K562 (cell line): ENCODE measurements around the gene AIM2. TPM values are rescaled to one million over a fixed set of nuclear protein-coding genes. Genes with fewer than 3 reads are reported as not detected.

ENCODE experiments used
- ATAC-seq: fragments of 200-7000 bp; cut with Tn5 transposase; 3 replicates; pipeline ENCODE4 v1.9.1; 2020; ENCODE audit warnings: moderate library complexity
- BruUV-seq: library from RNA; stranded (reverse); fragments of 400-500 nt; replicated peaks from 2 replicates; lab custom pipeline; 2021; lab: Mats Ljungman, UMichigan
- CTCF ChIA-PET: fragments of 300-600 bp; formaldehyde crosslinking; extraction: SDS; loops from one replicate; lab custom pipeline; 2021; ENCODE audit warnings: low intra/inter-chr PET ratio; lab: Yijun Ruan, JAX
- POLR2A ChIA-PET: fragments of 300-600, 350-650 bp; sonication (Branson Sonifier 250); formaldehyde crosslinking; extraction: SDS; loops from one replicate; lab custom pipeline; 2021; ENCODE audit warnings: antibody characterized with exemption, inconsistent platforms; lab: Yijun Ruan, JAX
- DNase-seq, 4 experiments: peaks; one replicate each; pipeline versions ENCODE4 v3.0.0 to v3.0.0-alpha.2; 2011 to 2018; ENCODE audit warnings: low spot score in 3 of 4, mixed read lengths in 3 of 4; ENCODE audit errors: extremely low read depth in 1 of 4
- FAIRE-seq: peaks from 2 replicates; lab custom pipeline; 2011; peaks lifted over from hg19 to GRCh38; lab: Jason Lieb, UNC
- H2AFZ ChIP-seq: 2 replicates; pipeline ENCODE4 v1.6.0; 2011; ENCODE audit warnings: low read depth, low read length, control low read depth, inconsistent platforms
- H3K27ac ChIP-seq: fragments of 200-600 bp; 3 replicates; pipeline ENCODE4 v1.8.0; 2011; ENCODE audit warnings: low read depth, mild to moderate bottlenecking, control low read depth, inconsistent platforms, low read length, moderate library complexity, mixed read lengths; ENCODE audit errors: extremely low read depth
- H3K27me3 ChIP-seq, 2 experiments: fragments of 300-600 bp in 1 of 2; 2 replicates in 1 of 2; 3 replicates in 1 of 2; pipeline versions ENCODE4 v1.6.0 to v1.8.0; 2011; ENCODE audit warnings: inconsistent platforms in 2 of 2, low read length in 2 of 2, mild to moderate bottlenecking in 1 of 2, mixed read lengths in 1 of 2, moderate library complexity in 1 of 2; ENCODE audit not compliant: control insufficient read depth in 2 of 2, insufficient read depth in 2 of 2
- H3K36me3 ChIP-seq: fragments of 300-600 bp; 3 replicates; pipeline ENCODE4 v1.8.0; 2011; ENCODE audit warnings: mild to moderate bottlenecking, low read length, inconsistent platforms; ENCODE audit not compliant: control insufficient read depth, insufficient read depth
- H3K4me1 ChIP-seq, 2 experiments: fragments of 200-600 bp in 1 of 2; replicated peaks in 1 of 2; 2 replicates in 1 of 2; 3 replicates in 1 of 2; pipeline versions ENCODE4 v1.5.1 to v1.8.0; 2011; ENCODE audit warnings: inconsistent platforms in 2 of 2, low read length in 2 of 2, mild to moderate bottlenecking in 1 of 2, mixed read lengths in 1 of 2, moderate library complexity in 1 of 2; ENCODE audit not compliant: control insufficient read depth in 2 of 2, insufficient read depth in 2 of 2
- H3K4me2 ChIP-seq: 2 replicates; pipeline ENCODE4 v1.6.1; 2011; ENCODE audit warnings: low read length, control low read depth, inconsistent platforms, mixed read lengths; ENCODE audit not compliant: insufficient read depth
- H3K4me3 ChIP-seq: fragments of 200-600 bp; sonication (generic), shearing (Covaris generic); 2 replicates; pipeline ENCODE4 v1.5.1; 2016; ENCODE audit warnings: control low read depth, inconsistent platforms
- H3K79me2 ChIP-seq: fragments of 200-600 bp; 3 replicates; pipeline ENCODE4 v1.8.0; 2011; ENCODE audit warnings: low read length, inconsistent platforms; ENCODE audit not compliant: control insufficient read depth, insufficient read depth
- H3K9ac ChIP-seq, 2 experiments: 2 replicates each; pipeline versions ENCODE4 v1.6.0 to v1.6.1; 2011; ENCODE audit warnings: low read depth in 2 of 2, low read length in 2 of 2, control low read depth in 1 of 2, inconsistent platforms in 1 of 2, mild to moderate bottlenecking in 1 of 2, mixed read lengths in 1 of 2; ENCODE audit not compliant: insufficient read depth in 1 of 2
- H3K9me1 ChIP-seq: one replicate; pipeline ENCODE4 v1.6.0; 2011; ENCODE audit warnings: inconsistent platforms, mild to moderate bottlenecking, low read length, moderate library complexity; ENCODE audit not compliant: control insufficient read depth, insufficient read depth
- H3K9me3 ChIP-seq: replicated peaks from 2 replicates; pipeline ENCODE4 v1.5.1; 2011; ENCODE audit warnings: low read depth, low read length, inconsistent platforms; ENCODE audit not compliant: control insufficient read depth, insufficient read depth
- H4K20me1 ChIP-seq: replicated peaks from 2 replicates; pipeline ENCODE4 v1.6.1; 2011; ENCODE audit warnings: low read length, inconsistent platforms, mixed read lengths; ENCODE audit not compliant: control insufficient read depth, insufficient read depth
- CBX5 ChIP-seq: IDR thresholded peaks from 2 replicates; pipeline ENCODE4 v1.6.1; 2014; ENCODE audit warnings: low read depth, borderline replicate concordance
- CBX8 ChIP-seq: fragments of 200-600 bp; sonication (generic); IDR thresholded peaks from 2 replicates; pipeline ENCODE4 v1.6.1; 2012; ENCODE audit warnings: borderline replicate concordance, mixed run types, low read depth, mild to moderate bottlenecking, moderate library complexity, mixed read lengths, low read length, control low read depth, inconsistent platforms; ENCODE audit not compliant: poor library complexity, severe bottlenecking; ENCODE audit errors: extremely low read depth
- CC2D1A ChIP-seq: fragments of 450-650 bp; IDR thresholded peaks from 2 replicates; pipeline ENCODE4 v1.6.1; 2017; ENCODE audit warnings: mild to moderate bottlenecking
- EZH2 ChIP-seq: IDR thresholded peaks from 2 replicates; pipeline ENCODE4 v1.6.1; 2012; ENCODE audit warnings: low read depth, mild to moderate bottlenecking, inconsistent platforms, low read length, borderline replicate concordance
- FOXP1 ChIP-seq: sonication (generic); formaldehyde crosslinking; IDR thresholded peaks from 2 replicates; pipeline ENCODE4 v1.8.0; 2022; ENCODE audit warnings: mild to moderate bottlenecking, missing genetic modification reagents
- GABPB2 ChIP-seq: fragments of 250-450 bp; sonication (Bioruptor Pico); conservative IDR thresholded peaks from 2 replicates; pipeline ENCODE4 v1.5.1; 2021; ENCODE audit warnings: mild to moderate bottlenecking
- HMG20B ChIP-seq: fragments of 250-450 bp; sonication (Bioruptor Pico); IDR thresholded peaks from 2 replicates; pipeline ENCODE4 v1.5.0; 2021; ENCODE audit warnings: mild to moderate bottlenecking
- HNRNPLL ChIP-seq: fragments of 200-400 bp; formaldehyde crosslinking; IDR thresholded peaks from 2 replicates; pipeline ENCODE4 v1.6.1; 2017; ENCODE audit warnings: low read length, low read depth, mild to moderate bottlenecking; ENCODE audit not compliant: poor library complexity, severe bottlenecking
- KLF10 ChIP-seq: fragments of 250-450 bp; sonication (Bioruptor Pico); IDR thresholded peaks from 2 replicates; pipeline ENCODE4 v1.6.1; 2021; ENCODE audit warnings: matching md5 sums
- PHB ChIP-seq: fragments of 250-450 bp; sonication (Bioruptor Pico); IDR thresholded peaks from 2 replicates; pipeline ENCODE4 v1.5.0; 2021
- PTBP1 ChIP-seq: fragments of 200-400 bp; formaldehyde crosslinking; IDR thresholded peaks from 2 replicates; pipeline ENCODE4 v1.6.1; 2017; ENCODE audit warnings: low read depth, low read length
- SMAD4 ChIP-seq: fragments of 250-450 bp; sonication (Bioruptor Pico); conservative IDR thresholded peaks from 2 replicates; pipeline ENCODE4 v1.8.0; 2021; ENCODE audit warnings: inconsistent platforms, mild to moderate bottlenecking, moderate library complexity
- SRSF1 ChIP-seq: fragments of 200-400 bp; formaldehyde crosslinking; IDR thresholded peaks from 2 replicates; pipeline ENCODE4 v1.6.1; 2017; ENCODE audit warnings: mild to moderate bottlenecking, low read depth, low read length, moderate library complexity
- TFAP4 ChIP-seq: sonication (generic); formaldehyde crosslinking; IDR thresholded peaks from 2 replicates; pipeline ENCODE4 v1.8.0; 2022; ENCODE audit warnings: missing genetic modification reagents, mild to moderate bottlenecking, moderate library complexity, borderline replicate concordance
- U2AF1 ChIP-seq: fragments of 200-400 bp; formaldehyde crosslinking; optimal IDR thresholded peaks from 2 replicates; pipeline ENCODE3; 2017; ENCODE audit warnings: mild to moderate bottlenecking, low read depth, low read length, moderate library complexity
- ZBTB9 ChIP-seq: fragments of 450-650 bp; formaldehyde crosslinking; IDR thresholded peaks from 2 replicates; pipeline ENCODE4 v1.4.0; 2020; ENCODE audit warnings: mild to moderate bottlenecking, moderate library complexity
- ZNF280B ChIP-seq: fragments of 250-450 bp; sonication (Bioruptor Pico); IDR thresholded peaks from 2 replicates; pipeline ENCODE4 v1.5.1; 2021; ENCODE audit warnings: mild to moderate bottlenecking
- ZNF695 ChIP-seq: fragments of 450-650 bp; formaldehyde crosslinking; IDR thresholded peaks from 2 replicates; pipeline ENCODE4 v1.4.0; 2020; ENCODE audit warnings: mild to moderate bottlenecking, moderate library complexity
- WGBS: fragments of 100-300 bp; shearing (Covaris generic); methylation state at CpG from one replicate; pipeline ENCODE4 v1.1.6; 2016; ENCODE audit warnings: low coverage, mixed read lengths; ENCODE audit not compliant: insufficient coverage; ENCODE audit errors: missing lambda C conversion rate; 5-methylcytosine and 5-hydroxymethylcytosine counted together
- in situ Hi-C: fragments of 300-500 bp; cut with MboI; formaldehyde crosslinking; loops from 4 replicates; pipeline ENCODE4 v1.15.0; 2018; ENCODE audit warnings: inconsistent platforms, mixed read lengths
- intact Hi-C: fragments of 100-400 bp; cut with micrococcal nuclease; formaldehyde crosslinking; loops from 2 replicates; pipeline ENCODE4 v1.14.2; 2022
- polyA plus RNA-seq, 8 experiments: library from polyadenylated mRNA; depleted of rRNA in 4 of 8; stranded (reverse) in 5 of 8; unstranded in 3 of 8; fragments of >200 nt; fragmentation: Nextera tagmentation in 2 of 8; fragmentation: Illumina TruSeq in 1 of 8; extraction: Ambion mirVana in 2 of 8; extraction: Trizol in 1 of 8; gene quantifications; 2 replicates each; pipeline versions ENCODE4 v1.2.1 to v1.2.3, GENCODE V29; 2011 to 2014; ENCODE audit warnings: inconsistent platforms in 1 of 8, missing spikeins in 1 of 8
- total RNA-seq, 7 experiments: library from RNA; depleted of rRNA in 6 of 7; stranded (reverse); fragments of >200 nt in 6 of 7; fragmentation: Illumina TruSeq in 2 of 7; extraction: Trizol in 2 of 7; gene quantifications; 2 replicates each; pipeline versions ENCODE4 v1.2.1 to v1.2.3, GENCODE V29; 2011 to 2021; ENCODE audit warnings: low replicate concordance in 1 of 7

Gene AIM2
- total and polyA plus RNA-seq, 9 of the 15 experiments (the other 6 are each of a cell fraction or from before 2014, with no cell fraction given): 0.10 to 0.95 (median 0.22) TPM

GRCh38 chr1:159084867-159085266 is 8.3 kb upstream of the AIM2 start (continued):
- TF ChIP-seq CBX8 (no peak), HNRNPLL (no peak), CC2D1A (no peak), ZNF280B (CRISPR knock-in tag) (no peak), CBX5 (no peak)
- TF ChIP-seq, all 486 proteins: peak for 0

GRCh38 chr1:159084152-159084551 is 7.6 kb upstream of the AIM2 start:
- no peak for DNase-seq
- POLR2A ChIA-PET: interaction anchor here (0.5 kb wide), 2 partner anchors 13 to 839 kb away, joined by 3 read pairs; no protein-coding TSS in a partner anchor
- FAIRE-seq: no peak

More at GRCh38 chr1:159084152-159084551, 7.6 kb upstream of the AIM2 start:
- no TSS peak for BruUV-seq
- intact Hi-C loops: no loop called here
- Histone ChIP-seq H4K20me1 (no peaks in the 10 kb centered on the region), H3K36me3 (no peaks in the 10 kb centered on the region), H3K4me2 (no peak overlapping the region), H3K4me1 (no peaks in the 10 kb centered on the region), H3K27ac (no peak overlapping the region), H3K9ac (no peak overlapping the region), H3K27me3 (no peaks in the 10 kb centered on the region; a peak in 1 of 5 replicates), H3K79me2 (no peaks in the 10 kb centered on the region), H3K9me1 (no peaks in the 10 kb centered on the region), H2AFZ (0 out of 2 replicates have a peak overlapping the region, but pooled peaks have one; percentile 32), H3K4me3 (no peak overlapping the region), H3K9me3 (no peaks in the 10 kb centered on the region)
- ATAC-seq: no peak
- TF ChIP-seq PTBP1: no peak
- TF ChIP-seq SRSF1: no peak
- no peak for TF ChIP-seq ZBTB9
- TF ChIP-seq ZNF695 (CRISPR knock-in tag): no peak
- TF ChIP-seq EZH2: no peak
- no peak for TF ChIP-seq PHB (CRISPR knock-in tag)
- no peak for TF ChIP-seq TFAP4 (CRISPR knock-in tag)
- no peak for TF ChIP-seq SMAD4 (CRISPR knock-in tag)
- no peak for TF ChIP-seq HMG20B (CRISPR knock-in tag)
- TF ChIP-seq GABPB2 (CRISPR knock-in tag): no peak
- TF ChIP-seq KLF10: no peak
- TF ChIP-seq FOXP1 (CRISPR knock-in tag): no peak
- TF ChIP-seq U2AF1: no peak
- in situ Hi-C loops: no loop called here
- CTCF ChIA-PET: no interaction called here
- 0% methylated on average over 3 of the region's 3 CpGs for WGBS
